Naive thymus-derived CD8-positive, alpha-beta T cell (primary cell): Measurements from ENCODE around the gene SLC35F1. TPM values are rescaled to one million over a fixed set of nuclear protein-coding genes. Genes with fewer than 3 reads are reported as not detected.

Experiments
- ATAC-seq, 2 donors: fragments of 150-1000 bp; cut with Tn5 transposase in 1 of 2; sonication (Bioruptor Pico), chemical (Tn5 transposase) in 1 of 2; 1 replicate in 1 of 2; 2 replicates in 1 of 2; pipeline ENCODE4 v1.10.0; 2021; ENCODE audit warnings: mild to moderate bottlenecking in 2 of 2, moderate library complexity in 2 of 2
- POLR2A ChIA-PET: fragments of 350-600 bp; sonication (Branson Sonifier 250); formaldehyde crosslinking; loops from one replicate; lab custom pipeline; 2021; ENCODE audit warnings: antibody characterized with exemption; lab: Charles Lee
- DNase-seq, 10 donors: peaks; one replicate each; pipeline versions ENCODE4 v3.0.0 to v3.0.0-alpha.2; 2020 to 2022
- H3K27ac Mint-ChIP-seq, 10 donors: one replicate each; pipeline ENCODE4 v1.8.0; 2020 to 2022; ENCODE audit warnings: mild to moderate bottlenecking in 10 of 10, mixed read lengths in 10 of 10, moderate library complexity in 4 of 10, inconsistent platforms in 1 of 10
- H3K27me3 Mint-ChIP-seq, 5 donors: one replicate each; pipeline ENCODE4 v1.8.0; 2021 to 2022; ENCODE audit warnings: mixed read lengths in 5 of 5
- H3K36me3 Mint-ChIP-seq, 3 donors: one replicate each; pipeline ENCODE4 v1.8.0; 2020 to 2022; ENCODE audit warnings: mixed read lengths in 3 of 3, mild to moderate bottlenecking in 2 of 3, inconsistent platforms in 1 of 3
- H3K4me1 Mint-ChIP-seq, 4 donors: one replicate each; pipeline ENCODE4 v1.8.0; 2021 to 2022; ENCODE audit warnings: mixed read lengths in 4 of 4
- H3K4me3 Mint-ChIP-seq, 10 donors: one replicate each; pipeline ENCODE4 v1.8.0; 2020 to 2022; ENCODE audit warnings: mild to moderate bottlenecking in 10 of 10, mixed read lengths in 10 of 10, moderate library complexity in 6 of 10, inconsistent platforms in 1 of 10
- H3K9me3 Mint-ChIP-seq, 9 donors: one replicate each; pipeline ENCODE4 v1.8.0; 2020 to 2022; ENCODE audit warnings: mixed read lengths in 9 of 9, mild to moderate bottlenecking in 3 of 9, inconsistent platforms in 1 of 9, moderate library complexity in 1 of 9
- polyA plus RNA-seq, 3 donors: library from polyadenylated mRNA; unstranded; fragments of 300-500 nt; fragmentation: Illumina TruSeq; gene quantifications; one replicate each; pipeline ENCODE4 v1.2.3, GENCODE V29; 2021
- total RNA-seq, 8 experiments: library from RNA in 2 of 8; stranded (reverse) in 2 of 8; gene quantifications; one replicate each; pipeline ENCODE4 v1.2.3 and lab custom pipeline; 2021 to 2026

SLC35F1 gene
- total and polyA plus RNA-seq, 5 experiments from 2014 or later = not detected

- ATAC-seq (no peak), DNase-seq (no peak)
- no peak overlapping the region for H3K4me3 Mint-ChIP-seq
- no peaks in the 10 kb centered on the region for H3K36me3 Mint-ChIP-seq
- peaks cover 0 to 7% (median 3%) of the 10 kb centered on the region in 5 donors for H3K27me3 Mint-ChIP-seq
- POLR2A ChIA-PET = no interaction called here
- peaks cover 0 to 2% (median 0%) of the 10 kb centered on the region in 4 donors for H3K4me1 Mint-ChIP-seq
- peaks cover 0 to 4% (median 0%) of the 10 kb centered on the region in 9 donors for H3K9me3 Mint-ChIP-seq
- H3K27ac Mint-ChIP-seq = no peak overlapping the region
These were observed 194.8 kb downstream of the SLC35F1 start for GRCh38 chr6:118101831-118102345.

- no peak for DNase-seq
- H3K4me3 Mint-ChIP-seq = no peak overlapping the region
- POLR2A ChIA-PET = no interaction called here
- H3K27me3 Mint-ChIP-seq = peaks cover 0 to 7% (median 3%) of the 10 kb centered on the region in 5 donors
- H3K27ac Mint-ChIP-seq = no peak overlapping the region
- H3K4me1 Mint-ChIP-seq = peaks cover 0 to 2% (median 0%) of the 10 kb centered on the region in 4 donors
- H3K9me3 Mint-ChIP-seq = peaks cover 0 to 4% (median 0%) of the 10 kb centered on the region in 9 donors
- H3K36me3 Mint-ChIP-seq = no peaks in the 10 kb centered on the region
- ATAC-seq = no peak
These were observed 195.3 kb downstream of the SLC35F1 start for GRCh38 chr6:118102401-118102800.

- Mint-ChIP-seq H3K27ac (no peak overlapping the region), H3K4me3 (no peak overlapping the region), H3K4me1 (peaks cover 0 to 2% (median 0%) of the 10 kb centered on the region in 4 donors), H3K9me3 (peaks cover 0 to 4% (median 0%) of the 10 kb centered on the region in 9 donors), H3K36me3 (no peaks in the 10 kb centered on the region), H3K27me3 (peaks cover 0 to 7% (median 3%) of the 10 kb centered on the region in 5 donors)
- POLR2A ChIA-PET = no interaction called here
- DNase-seq = no peak
- no peak for ATAC-seq
These were observed 196.5 kb downstream of the SLC35F1 start for GRCh38 chr6:118103381-118104146.

- no peaks in the 10 kb centered on the region for H3K9me3 Mint-ChIP-seq
- H3K36me3 Mint-ChIP-seq = no peaks in the 10 kb centered on the region
- H3K27me3 Mint-ChIP-seq = peaks cover 0 to 17% (median 1%) of the 10 kb centered on the region in 5 donors
- no peak overlapping the region for H3K27ac Mint-ChIP-seq
- ATAC-seq (no peak), DNase-seq (no peak)
- POLR2A ChIA-PET = no interaction called here
- H3K4me1 Mint-ChIP-seq = peaks cover 0 to 1% (median 0%) of the 10 kb centered on the region in 4 donors
- no peak overlapping the region for H3K4me3 Mint-ChIP-seq
These were observed 215.2 kb downstream of the SLC35F1 start for GRCh38 chr6:118122161-118122725.

GRCh38 chr6:118122801-118123200, 215.7 kb downstream of the SLC35F1 start:
- Mint-ChIP-seq H3K27me3 (peaks cover 0 to 17% (median 1%) of the 10 kb centered on the region in 5 donors), H3K4me3 (no peak overlapping the region), H3K9me3 (no peaks in the 10 kb centered on the region), H3K36me3 (no peaks in the 10 kb centered on the region), H3K27ac (no peak overlapping the region), H3K4me1 (no peaks in the 10 kb centered on the region)
- DNase-seq = no peak
- no peak for ATAC-seq
- POLR2A ChIA-PET = no interaction called here

- H3K9me3 Mint-ChIP-seq = peaks cover 0 to under 1% (median 0%) of the 10 kb centered on the region in 9 donors
- ATAC-seq (no peak), DNase-seq (no peak)
- no peaks in the 10 kb centered on the region for H3K4me1 Mint-ChIP-seq
- H3K36me3 Mint-ChIP-seq = no peaks in the 10 kb centered on the region
- H3K4me3 Mint-ChIP-seq = no peak overlapping the region
- H3K27me3 Mint-ChIP-seq = peaks cover 0 to 13% (median 1%) of the 10 kb centered on the region in 5 donors
- no peak overlapping the region for H3K27ac Mint-ChIP-seq
- POLR2A ChIA-PET = no interaction called here
These were observed 216.5 kb downstream of the SLC35F1 start for GRCh38 chr6:118123503-118124037.

GRCh38 chr6:118124851-118125250, 217.8 kb downstream of the SLC35F1 start:
- Mint-ChIP-seq H3K27me3 (peaks cover 0 to 17% (median 1%) of the 10 kb centered on the region in 5 donors), H3K27ac (no peak overlapping the region), H3K36me3 (no peaks in the 10 kb centered on the region), H3K4me1 (no peaks in the 10 kb centered on the region), H3K9me3 (peaks cover 0 to 8% (median 0%) of the 10 kb centered on the region in 9 donors), H3K4me3 (no peak overlapping the region)
- POLR2A ChIA-PET = no interaction called here
- no peak for ATAC-seq
- no peak for DNase-seq

- no peak overlapping the region for H3K4me3 Mint-ChIP-seq
- DNase-seq = no peak
- peaks cover 0 to 16% (median 0%) of the 10 kb centered on the region in 5 donors for H3K27me3 Mint-ChIP-seq
- no peak overlapping the region for H3K27ac Mint-ChIP-seq
- POLR2A ChIA-PET = no interaction called here
- no peaks in the 10 kb centered on the region for H3K36me3 Mint-ChIP-seq
- H3K4me1 Mint-ChIP-seq = no peaks in the 10 kb centered on the region
- ATAC-seq = no peak
- H3K9me3 Mint-ChIP-seq = peaks cover 0 to 8% (median 0%) of the 10 kb centered on the region in 9 donors
These were observed 221.7 kb downstream of the SLC35F1 start for GRCh38 chr6:118128755-118129154.

GRCh38 chr6:118134206-118134605, 227.1 kb downstream of the SLC35F1 start:
- Mint-ChIP-seq H3K9me3 (peaks cover 0 to 5% (median 0%) of the 10 kb centered on the region in 9 donors), H3K27me3 (peaks cover 0 to 10% (median 4%) of the 10 kb centered on the region in 5 donors), H3K4me3 (no peak overlapping the region), H3K27ac (no peak overlapping the region), H3K36me3 (no peaks in the 10 kb centered on the region), H3K4me1 (no peaks in the 10 kb centered on the region)
- DNase-seq = no peak
- ATAC-seq = no peak
- POLR2A ChIA-PET = no interaction called here

GRCh38 chr6:118134736-118135135, 227.7 kb downstream of the SLC35F1 start:
- H3K27me3 Mint-ChIP-seq = peaks cover 0 to 10% (median 4%) of the 10 kb centered on the region in 5 donors
- ATAC-seq (no peak), DNase-seq (no peak)
- H3K9me3 Mint-ChIP-seq = peaks cover 0 to 2% (median 0%) of the 10 kb centered on the region in 9 donors
- no peaks in the 10 kb centered on the region for H3K4me1 Mint-ChIP-seq
- H3K4me3 Mint-ChIP-seq = no peak overlapping the region
- H3K36me3 Mint-ChIP-seq = no peaks in the 10 kb centered on the region
- POLR2A ChIA-PET = no interaction called here
- no peak overlapping the region for H3K27ac Mint-ChIP-seq

- Mint-ChIP-seq H3K36me3 (no peaks in the 10 kb centered on the region), H3K27me3 (peaks cover 0 to 10% (median 4%) of the 10 kb centered on the region in 5 donors), H3K9me3 (peaks cover 0 to 2% (median 0%) of the 10 kb centered on the region in 9 donors), H3K27ac (no peak overlapping the region), H3K4me3 (no peak overlapping the region), H3K4me1 (no peaks in the 10 kb centered on the region)
- DNase-seq (no peak), ATAC-seq (no peak)
- POLR2A ChIA-PET = no interaction called here
These were observed 228.3 kb downstream of the SLC35F1 start for GRCh38 chr6:118135371-118135770.

- H3K36me3 Mint-ChIP-seq = no peaks in the 10 kb centered on the region
- no peaks in the 10 kb centered on the region for H3K4me1 Mint-ChIP-seq
- H3K4me3 Mint-ChIP-seq = no peak overlapping the region
- peaks cover 0 to 7% (median 6%) of the 10 kb centered on the region in 5 donors for H3K27me3 Mint-ChIP-seq
- DNase-seq = no peak
- peaks cover 0 to 2% (median 0%) of the 10 kb centered on the region in 9 donors for H3K9me3 Mint-ChIP-seq
- no peak overlapping the region for H3K27ac Mint-ChIP-seq
- no peak for ATAC-seq
- POLR2A ChIA-PET = no interaction called here
These were observed 234.1 kb downstream of the SLC35F1 start for GRCh38 chr6:118141211-118141610.

GRCh38 chr6:118146584-118146983, 239.5 kb downstream of the SLC35F1 start:
- Mint-ChIP-seq H3K9me3 (peaks cover 0 to 2% (median 0%) of the 10 kb centered on the region in 9 donors), H3K27ac (no peak overlapping the region), H3K4me1 (no peaks in the 10 kb centered on the region), H3K27me3 (peaks cover 8 to 33% (median 13%) of the 10 kb centered on the region in 5 donors), H3K4me3 (no peak overlapping the region), H3K36me3 (no peaks in the 10 kb centered on the region)
- POLR2A ChIA-PET = no interaction called here
- ATAC-seq = no peak
- no peak for DNase-seq
